Measurements from ENCODE around the gene TLR4. TPM values are rescaled to one million over a fixed set of nuclear protein-coding genes. Genes with fewer than 3 reads are reported as not detected.

TLR4 gene
- total and polyA plus RNA-seq, 7 donors, result 1.5 to 8.3 (median 4.8) TPM

DNA sequence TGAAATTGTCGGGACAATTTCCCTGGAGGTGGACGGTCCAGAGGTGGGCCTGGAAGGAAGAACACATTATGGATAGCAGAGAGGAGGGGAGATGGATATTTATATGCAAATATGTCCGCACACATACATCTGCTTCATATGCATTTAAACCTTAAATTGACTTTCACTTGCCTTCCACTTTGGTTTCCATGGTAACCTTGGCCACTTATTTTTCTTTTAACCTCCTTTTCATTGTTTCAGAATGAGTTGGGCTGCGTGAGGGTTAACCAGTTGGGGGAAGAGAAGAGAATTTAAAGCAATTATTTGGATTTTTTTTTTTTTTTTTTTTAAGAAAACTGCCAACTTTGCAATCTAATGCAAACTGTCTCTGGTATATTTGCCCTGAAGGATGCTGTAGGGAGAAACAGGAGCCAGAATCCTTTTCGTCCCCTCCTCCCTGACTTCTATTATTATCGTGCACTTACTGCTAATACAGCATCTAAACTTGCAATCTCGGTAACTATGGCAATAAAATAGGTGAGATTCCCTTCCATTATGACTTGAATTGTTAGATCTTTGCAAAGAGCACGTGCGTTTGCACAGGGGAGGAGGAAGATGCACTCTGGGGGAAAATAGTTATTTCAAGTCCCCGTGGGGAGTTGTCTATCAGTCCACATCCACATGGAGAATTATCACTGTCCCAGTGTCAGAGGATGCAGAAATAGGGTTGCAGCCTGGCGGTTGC, 35.6 kb downstream of the TLR4 start:
- H3K4me3 ChIP-seq, result no peak overlapping the region
- no peaks in the 10 kb centered on the region for H3K9me3 ChIP-seq
- 76 to 85% (median 83%) methylated on average over 11 of the region's 11 CpGs for WGBS, 3 donors
- no peaks in the 10 kb centered on the region for H3K4me1 ChIP-seq
- H3K27me3 ChIP-seq (ENCODE audit: insufficient read depth in 3 of 3, low read length in 2 of 3), result peaks cover 0 to 2% (median 0%) of the 10 kb centered on the region in 3 donors
- ATAC-seq (no peak), DNase-seq (no peak)
- no peaks in the 10 kb centered on the region for H3K36me3 ChIP-seq (ENCODE audit: insufficient read depth in 1 of 2, low read depth in 1 of 2)
- no peak for TF ChIP-seq CTCF (IDR thresholded peaks at IDR 0.05)
- intact Hi-C loops (cut with DNase I), result no loop called here
- no peak overlapping the region for H3K27ac ChIP-seq

- 33 to 39% (median 36%) methylated on average over 4 of the region's 4 CpGs for WGBS, 3 donors
- intact Hi-C loops (cut with DNase I), result no loop called here
- TF ChIP-seq CTCF (IDR thresholded peaks at IDR 0.05), result no peak
- no peak for ATAC-seq
- no peak overlapping the region for H3K27ac ChIP-seq
- DNase-seq, result no peak
- H3K36me3 ChIP-seq (ENCODE audit: insufficient read depth in 1 of 2, low read depth in 1 of 2), result no peaks in the 10 kb centered on the region
- H3K4me1 ChIP-seq, result no peaks in the 10 kb centered on the region
- H3K9me3 ChIP-seq, result no peaks in the 10 kb centered on the region
- peaks cover 0 to 10% (median 0%) of the 10 kb centered on the region in 3 donors for H3K27me3 ChIP-seq (ENCODE audit: insufficient read depth in 3 of 3, low read length in 2 of 3)
- no peak overlapping the region for H3K4me3 ChIP-seq
Observed at GRCh38 chr9:117742131-117742530, 37.9 kb downstream of the TLR4 start.

GRCh38 chr9:117744369-117744768, 40.2 kb downstream of the TLR4 start:
- no peak for TF ChIP-seq CTCF (IDR thresholded peaks at IDR 0.05)
- Histone ChIP-seq H3K4me3 (peak overlapping the region; percentile 60), H3K4me1 (no peaks in the 10 kb centered on the region), H3K27ac (no peak overlapping the region), H3K27me3 (ENCODE audit: insufficient read depth in 3 of 3, low read length in 2 of 3) (peaks cover 0 to 15% (median 0%) of the 10 kb centered on the region in 3 donors), H3K9me3 (no peaks in the 10 kb centered on the region), H3K36me3 (ENCODE audit: insufficient read depth in 1 of 2, low read depth in 1 of 2) (no peaks in the 10 kb centered on the region)
- WGBS, 3 donors, result 75 to 88% (median 84%) methylated on average over 3 of the region's 3 CpGs
- no peak for DNase-seq
- intact Hi-C loops (cut with DNase I), result no loop called here
- ATAC-seq, result no peak

DNA sequence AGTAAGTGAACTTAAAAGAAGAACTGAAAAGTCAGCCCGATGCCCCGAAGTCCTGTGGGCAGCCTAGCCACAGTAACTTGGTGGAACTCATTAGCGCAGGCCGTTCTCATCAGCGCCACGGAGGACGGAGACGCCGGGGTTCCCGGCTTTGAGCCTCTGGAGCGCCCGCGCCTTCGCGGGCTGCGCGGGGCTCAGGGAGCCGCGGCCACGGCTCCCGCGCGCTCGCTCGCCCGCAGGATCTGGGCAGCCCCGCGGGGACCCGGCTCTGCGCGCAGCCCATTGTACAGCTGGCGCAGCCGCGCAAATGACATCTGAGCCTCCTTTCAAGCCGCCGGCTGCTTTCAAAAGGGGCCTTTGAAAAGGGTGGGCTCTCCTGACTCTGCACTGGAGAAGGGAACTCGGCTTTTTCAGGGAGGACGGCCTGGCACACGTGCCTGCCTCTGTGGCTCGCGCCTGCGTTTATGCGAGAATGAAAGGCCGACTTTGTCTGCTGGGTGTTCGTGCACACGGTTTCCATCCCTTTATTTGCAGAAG, 40.7 kb downstream of the TLR4 start:
- WGBS, 3 donors, result 1 to 5% (median 2%) methylated on average over 46 of the region's 46 CpGs
- Histone ChIP-seq H3K27me3 (ENCODE audit: insufficient read depth in 3 of 3, low read length in 2 of 3) (peaks cover 0 to 15% (median 0%) of the 10 kb centered on the region in 3 donors), H3K4me1 (no peaks in the 10 kb centered on the region), H3K4me3 (peak overlapping the region; percentile 60), H3K27ac (no peak overlapping the region), H3K36me3 (ENCODE audit: insufficient read depth in 1 of 2, low read depth in 1 of 2) (no peaks in the 10 kb centered on the region), H3K9me3 (no peaks in the 10 kb centered on the region)
- DNase-seq (peak; percentile 20 to 54), ATAC-seq (peak in 3 of 4 donors; percentile 35 to 75 (median 52))
- TF ChIP-seq CTCF (IDR thresholded peaks at IDR 0.05), result no peak
- intact Hi-C loops (cut with DNase I), result no loop called here

Measured in psoas muscle (tissue), 8 donors.